DND-41 (cell line): ENCODE results near the gene S100A1.

ENCODE experiments used
- ATAC-seq: fragments of 200-7000 bp; cut with Tn5 transposase; 3 replicates; pipeline ENCODE4 v1.9.1; 2021; ENCODE audit warnings: low read depth; ENCODE audit not compliant: insufficient read depth
- DNase-seq: peaks from one replicate; pipeline ENCODE4 v3.0.0-alpha.2; 2020
- H2AFZ ChIP-seq: 2 replicates; pipeline ENCODE4 v1.6.0; 2012; ENCODE audit warnings: low read depth, low read length
- H3K27ac ChIP-seq: 2 replicates; pipeline ENCODE4 v1.5.1; 2012; ENCODE audit warnings: low read length, inconsistent platforms
- H3K27me3 ChIP-seq: fragments of 200-600 bp; sonication (generic); 2 replicates; pipeline ENCODE4 v1.6.0; 2012; ENCODE audit warnings: low read length, mild to moderate bottlenecking, inconsistent platforms; ENCODE audit not compliant: insufficient read depth, poor library complexity
- H3K36me3 ChIP-seq: 2 replicates; pipeline ENCODE4 v1.5.1; 2012; ENCODE audit warnings: low read length, inconsistent platforms; ENCODE audit not compliant: insufficient read depth
- H3K4me1 ChIP-seq: 2 replicates; pipeline ENCODE4 v1.5.1; 2012; ENCODE audit warnings: mild to moderate bottlenecking, low read length; ENCODE audit not compliant: insufficient read depth
- H3K4me2 ChIP-seq: 2 replicates; pipeline ENCODE4 v1.6.0; 2012; ENCODE audit warnings: mild to moderate bottlenecking, moderate library complexity, low read length, inconsistent platforms; ENCODE audit not compliant: insufficient read depth
- H3K4me3 ChIP-seq, 2 experiments: fragments of 200-600 bp in 1 of 2; shearing (Covaris generic) in 1 of 2; 2 replicates each; pipeline ENCODE4 v1.5.1; 2012 to 2016; ENCODE audit warnings: inconsistent platforms in 2 of 2, low read length in 2 of 2, mild to moderate bottlenecking in 2 of 2, low read depth in 1 of 2, moderate library complexity in 1 of 2
- H3K79me2 ChIP-seq: 2 replicates; pipeline ENCODE4 v1.6.0; 2012; ENCODE audit warnings: low read length, inconsistent platforms; ENCODE audit not compliant: insufficient read depth
- H3K9ac ChIP-seq: 2 replicates; pipeline ENCODE4 v1.6.0; 2012; ENCODE audit warnings: low read depth, mild to moderate bottlenecking, inconsistent platforms, low read length, moderate library complexity
- H3K9me3 ChIP-seq: 2 replicates; pipeline ENCODE4 v1.5.1; 2012; ENCODE audit warnings: low read length, moderate library complexity, mild to moderate bottlenecking, inconsistent platforms; ENCODE audit not compliant: insufficient read depth, severe bottlenecking
- H4K20me1 ChIP-seq: 2 replicates; pipeline ENCODE4 v1.6.0; 2012; ENCODE audit warnings: low read length; ENCODE audit not compliant: insufficient read depth
- EZH2 ChIP-seq: IDR thresholded peaks from 3 replicates; pipeline ENCODE4 v1.6.1; 2012; ENCODE audit warnings: borderline replicate concordance, low read depth, mild to moderate bottlenecking, moderate library complexity, low read length, inconsistent platforms; ENCODE audit not compliant: severe bottlenecking
- TF ChIP-seq, protein P1 (sequence below): IDR thresholded peaks from 2 replicates; pipeline ENCODE4 v1.5.1; 2012; ENCODE audit warnings: borderline replicate concordance, low read length, moderate library complexity, mild to moderate bottlenecking; ENCODE audit not compliant: poor library complexity, severe bottlenecking; ENCODE audit errors: extremely low read depth

S100A1 gene

GRCh38 chr1:153678519-153679336 lies 50.5 kb downstream of the S100A1 start, which contains the start of gene NPR1:
Gene NPR1, plus strand, starts transcription at chr1:153678688. Its CDS starts 421 bp downstream, at chr1:153679109.
- no peaks in the 10 kb centered on the region for H3K36me3 ChIP-seq
- H3K4me1 ChIP-seq: no peaks in the 10 kb centered on the region
- H3K79me2 ChIP-seq: no peaks in the 10 kb centered on the region
- H3K27ac ChIP-seq: no peak within 1 kb of the TSS
- no peak within 1 kb of the TSS for H3K4me3 ChIP-seq
- H4K20me1 ChIP-seq: no peaks in the 10 kb centered on the region
- no peak for TF ChIP-seq EZH2
- TF ChIP-seq, protein P1, sequence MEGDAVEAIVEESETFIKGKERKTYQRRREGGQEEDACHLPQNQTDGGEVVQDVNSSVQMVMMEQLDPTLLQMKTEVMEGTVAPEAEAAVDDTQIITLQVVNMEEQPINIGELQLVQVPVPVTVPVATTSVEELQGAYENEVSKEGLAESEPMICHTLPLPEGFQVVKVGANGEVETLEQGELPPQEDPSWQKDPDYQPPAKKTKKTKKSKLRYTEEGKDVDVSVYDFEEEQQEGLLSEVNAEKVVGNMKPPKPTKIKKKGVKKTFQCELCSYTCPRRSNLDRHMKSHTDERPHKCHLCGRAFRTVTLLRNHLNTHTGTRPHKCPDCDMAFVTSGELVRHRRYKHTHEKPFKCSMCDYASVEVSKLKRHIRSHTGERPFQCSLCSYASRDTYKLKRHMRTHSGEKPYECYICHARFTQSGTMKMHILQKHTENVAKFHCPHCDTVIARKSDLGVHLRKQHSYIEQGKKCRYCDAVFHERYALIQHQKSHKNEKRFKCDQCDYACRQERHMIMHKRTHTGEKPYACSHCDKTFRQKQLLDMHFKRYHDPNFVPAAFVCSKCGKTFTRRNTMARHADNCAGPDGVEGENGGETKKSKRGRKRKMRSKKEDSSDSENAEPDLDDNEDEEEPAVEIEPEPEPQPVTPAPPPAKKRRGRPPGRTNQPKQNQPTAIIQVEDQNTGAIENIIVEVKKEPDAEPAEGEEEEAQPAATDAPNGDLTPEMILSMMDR: no peak
- H3K4me2 ChIP-seq: no peak within 1 kb of the TSS
- no peak for ATAC-seq
- no peaks in the 10 kb centered on the region for H3K9me3 ChIP-seq
- H2AFZ ChIP-seq: no peak within 1 kb of the TSS
- peaks cover 18% of the 10 kb centered on the region for H3K27me3 ChIP-seq
- H3K9ac ChIP-seq: no peak within 1 kb of the TSS
- no peak for DNase-seq

GRCh38 chr1:153679337-153680119 lies 51.3 kb downstream of the S100A1 start:
- no peak overlapping the region for H3K27ac ChIP-seq
- no peak overlapping the region for H2AFZ ChIP-seq
- DNase-seq (no peak), ATAC-seq (no peak)
- TF ChIP-seq, protein P1: no peak
- TF ChIP-seq EZH2: no peak
- no peaks in the 10 kb centered on the region for H3K4me1 ChIP-seq
- no peaks in the 10 kb centered on the region for H4K20me1 ChIP-seq
- peaks cover 18% of the 10 kb centered on the region for H3K27me3 ChIP-seq
- no peak overlapping the region for H3K4me2 ChIP-seq
- H3K4me3 ChIP-seq: no peak overlapping the region
- no peaks in the 10 kb centered on the region for H3K9me3 ChIP-seq
- H3K79me2 ChIP-seq: no peaks in the 10 kb centered on the region
- H3K9ac ChIP-seq: no peak overlapping the region
- no peaks in the 10 kb centered on the region for H3K36me3 ChIP-seq

- Histone ChIP-seq H3K79me2 (no peaks in the 10 kb centered on the region), H3K27ac (no peak overlapping the region), H3K36me3 (no peaks in the 10 kb centered on the region), H3K9me3 (no peaks in the 10 kb centered on the region), H3K4me2 (no peak overlapping the region), H4K20me1 (no peaks in the 10 kb centered on the region), H3K9ac (no peak overlapping the region), H2AFZ (no peak overlapping the region), H3K27me3 (peaks cover 18% of the 10 kb centered on the region), H3K4me3 (no peak overlapping the region), H3K4me1 (no peaks in the 10 kb centered on the region)
- no peak for TF ChIP-seq EZH2
- TF ChIP-seq, protein P1: no peak
- no peak for ATAC-seq
- DNase-seq: no peak
Measured at GRCh38 chr1:153680120-153680403, 51.8 kb downstream of the S100A1 start.
